Hematopoietic multipotent progenitor cell treated with erythropoietin and hydrocortisone succinate and interleukin-3 and kit ligand, for 17 days (in vitro differentiated cells): ENCODE results near the gene SLC22A6.

Source experiments
- DNase-seq: peaks from one replicate; pipeline ENCODE4 v3.0.0-alpha.2; 2015; ENCODE audit warnings: low spot score

SLC22A6 gene

DNA sequence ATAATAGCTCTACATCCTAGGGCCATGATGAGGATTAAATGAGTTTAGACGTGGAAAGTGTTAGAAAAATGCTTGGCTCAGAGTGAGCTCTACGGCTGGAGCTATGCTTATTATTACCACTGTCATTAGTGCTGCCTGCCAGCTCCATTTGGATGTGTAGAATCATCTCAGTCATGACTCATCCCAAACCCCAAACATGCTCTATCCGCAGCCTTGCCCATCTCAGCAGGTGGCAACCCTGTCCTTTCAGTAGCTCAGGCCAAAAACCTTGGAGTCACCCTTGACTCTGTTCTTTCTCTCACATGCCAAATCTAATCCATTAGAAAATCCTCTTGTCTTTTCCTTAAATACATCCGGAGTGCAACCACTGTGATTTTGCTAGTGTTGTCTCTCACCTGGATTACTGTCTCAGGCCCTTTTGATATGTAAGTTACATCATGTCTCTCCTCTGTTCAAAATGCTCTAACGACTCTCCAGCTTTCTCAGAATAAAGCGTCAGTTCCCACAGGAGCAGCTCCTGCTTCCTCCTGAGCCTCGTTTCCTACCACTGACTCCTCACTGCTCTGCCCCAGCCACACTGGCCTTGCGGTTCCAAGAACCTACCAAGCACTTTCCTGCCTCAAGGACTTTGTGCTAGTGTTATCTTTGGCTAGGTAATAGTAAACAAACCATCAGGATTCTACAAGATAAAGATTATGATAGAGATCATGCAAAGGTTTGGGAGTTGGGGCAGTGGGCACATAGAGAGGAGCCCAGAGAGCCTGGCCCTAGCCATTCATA, 53.1 kb downstream of the SLC22A6 start:
- no peak for DNase-seq

DNA sequence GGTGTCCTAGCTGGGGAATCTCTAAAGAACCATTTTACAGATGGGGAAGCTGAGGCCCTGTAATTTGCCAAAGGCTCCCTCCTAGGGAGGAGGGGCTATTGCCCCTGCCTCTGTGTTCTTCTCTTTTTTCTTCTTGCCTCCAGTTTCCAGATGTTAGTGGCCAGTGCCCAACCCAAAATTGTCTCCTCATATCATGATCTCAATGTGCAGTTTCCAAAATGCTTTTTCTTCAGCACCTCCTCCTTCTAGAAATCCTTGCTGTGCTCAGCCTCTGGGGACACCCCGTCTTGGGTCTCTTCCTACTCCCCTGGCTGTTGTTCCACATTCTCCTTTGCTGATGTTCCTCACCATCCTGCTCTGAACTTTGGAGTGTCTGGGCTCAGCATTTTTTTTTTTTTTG, 54.1 kb downstream of the SLC22A6 start:
- DNase-seq: no peak

DNA sequence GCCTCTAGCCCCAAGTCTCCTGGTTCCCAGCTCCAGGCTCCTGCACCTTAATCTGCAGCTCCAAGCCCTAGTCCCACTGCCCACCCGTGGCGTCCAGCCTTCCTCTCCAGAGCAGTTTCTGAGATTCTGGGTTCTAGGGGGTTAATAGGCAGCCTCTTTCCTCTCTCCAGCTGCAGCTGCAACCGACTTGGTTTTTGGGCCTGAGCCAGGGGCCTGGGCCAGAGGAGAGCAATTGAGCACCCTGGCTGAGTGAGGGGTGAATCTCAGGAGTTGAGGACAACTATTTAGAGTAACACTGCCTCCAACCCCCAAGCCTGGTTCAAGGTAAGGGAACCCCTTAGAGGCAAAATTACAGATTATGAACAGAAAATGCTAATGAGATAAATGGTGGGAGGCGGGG, 54.6 kb downstream of the SLC22A6 start:
- DNase-seq: no peak

DNA sequence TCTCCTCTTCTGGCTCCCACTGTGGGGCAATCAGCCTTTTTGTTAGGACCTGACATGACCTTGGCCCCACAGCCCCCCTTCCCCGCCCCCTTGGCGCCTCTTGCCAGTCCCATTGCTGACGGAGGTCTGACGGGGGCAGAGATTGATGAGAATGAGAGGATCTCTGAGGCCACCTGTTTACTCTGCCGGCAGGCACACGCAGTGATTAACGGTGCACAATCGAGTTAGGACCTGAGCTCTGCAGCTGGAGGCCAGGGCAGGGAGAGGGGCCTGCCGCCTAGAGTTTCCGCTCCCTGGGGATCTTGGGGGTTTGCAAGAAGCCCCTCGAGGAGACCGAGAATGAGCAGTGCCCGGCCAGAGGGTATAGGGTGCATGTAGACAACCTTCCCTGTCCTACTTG, 56.8 kb downstream of the SLC22A6 start:
- DNase-seq: no peak

DNA sequence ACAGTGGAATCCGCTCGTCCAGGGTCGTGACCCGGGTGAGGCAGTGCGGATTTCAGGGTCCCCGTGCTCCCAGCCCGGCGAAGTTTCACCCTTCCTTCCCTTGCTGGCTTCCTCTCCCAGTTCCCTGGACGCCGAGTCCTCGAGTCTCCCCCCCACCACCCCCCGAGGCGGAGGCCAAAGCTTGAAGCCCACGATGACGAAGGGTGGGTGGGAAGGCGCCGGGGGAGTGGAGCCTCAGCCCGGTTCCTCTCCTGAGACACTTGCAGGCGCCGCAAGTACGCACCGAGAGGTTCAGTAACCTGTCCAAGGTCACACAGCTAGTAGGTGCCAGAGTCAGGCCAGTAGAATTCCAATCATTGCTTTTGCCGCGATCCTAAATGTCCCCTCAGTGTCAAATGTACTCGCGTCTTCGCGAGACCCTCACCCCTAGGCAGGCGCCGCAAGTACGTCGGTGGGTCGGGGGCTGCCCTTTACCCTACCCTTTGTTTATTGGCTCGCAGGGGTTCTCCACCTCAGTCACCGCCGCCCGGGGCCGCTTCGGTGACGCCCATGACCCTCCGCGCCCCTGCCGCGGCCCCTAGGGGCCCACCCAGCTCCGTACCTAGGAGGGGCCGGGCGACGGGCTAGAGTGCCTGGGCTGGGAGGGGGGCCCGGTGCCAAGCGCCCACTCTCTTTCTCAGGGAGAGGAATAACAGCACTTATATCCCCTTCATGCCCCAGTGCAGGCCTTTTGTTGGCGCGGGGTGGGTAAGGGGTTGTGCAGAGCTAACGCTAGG, 57.9 kb downstream of the SLC22A6 start:
- DNase-seq: no peak
